Activated CD8-positive, alpha-beta memory T cell treated with anti-CD3 and anti-CD28 coated beads, Interleukin-2, amount 50 U/mL, for 1 hour (primary cell): ENCODE measurements around the gene RILP.
A peak's percentile ranks its signal among the peaks of the same experiment; 100 is the strongest.

Experiments used
- DNase-seq: peaks from one replicate; pipeline ENCODE4 v3.0.0-alpha.2; 2020; ENCODE audit errors: extremely low read depth

RILP gene

GRCh38 chr17:1648173-1648962 is 1.3 kb downstream of the RILP start:
- no peak for DNase-seq

GRCh38 chr17:1647802-1648171 is 1.9 kb downstream of the RILP start:
- no peak for DNase-seq

GRCh38 chr17:1646199-1646875 is 3.3 kb downstream of the RILP start:
- DNase-seq = no peak

- DNase-seq = no peak
These were observed 4.2 kb downstream of the RILP start, which contains the start of gene SCARF1 for GRCh38 chr17:1645207-1646171. Gene SCARF1 (minus strand): TSS chr17:1645732. CDS start chr17:1645697, 35 bp downstream.

GRCh38 chr17:1644493-1645206 is 5.0 kb downstream of the RILP start:
- DNase-seq = no peak

GRCh38 chr17:1643999-1644492 is 5.6 kb downstream of the RILP start:
- DNase-seq = no peak

GRCh38 chr17:1643293-1643998 is 6.2 kb downstream of the RILP start:
- peak; percentile 47 for DNase-seq

- no peak for DNase-seq
These were observed 8.6 kb downstream of the RILP start for GRCh38 chr17:1641065-1641403.

- no peak for DNase-seq
These were observed 9.2 kb downstream of the RILP start for GRCh38 chr17:1640329-1641064.

GRCh38 chr17:1639549-1640180 is 10.0 kb downstream of the RILP start:
- DNase-seq = no peak

- no peak for DNase-seq
These were observed 10.9 kb downstream of the RILP start for GRCh38 chr17:1638624-1639300.

GRCh38 chr17:1638171-1638590 is 11.5 kb downstream of the RILP start:
- no peak for DNase-seq

GRCh38 chr17:1636732-1637285 is 12.9 kb downstream of the RILP start:
- no peak for DNase-seq

- DNase-seq = no peak
These were observed 13.8 kb downstream of the RILP start for GRCh38 chr17:1635675-1636465.

GRCh38 chr17:1634841-1635650 is 14.6 kb downstream of the RILP start:
- DNase-seq = no peak

- DNase-seq = no peak
These were observed 19.0 kb downstream of the RILP start for GRCh38 chr17:1630662-1631061.
